SHP77 (cell line): ENCODE results near the gene NDUFB11.
"Not testable (repeated sequence)": the region's sequence is repeated elsewhere in the genome, so short reads cannot be mapped to it uniquely, and the experiment has no call there.

Experiments used
- DNase-seq, 2 experiments: peaks; one replicate each; lab custom pipeline; 2025; lab: John Stamatoyannopoulos, UW

The NDUFB11 gene

GRCh38 chrX:47146121-47146935, 1.8 kb upstream of the NDUFB11 start:
- no peak for DNase-seq

- no peak for DNase-seq
Measured at GRCh38 chrX:47145395-47146120, 1.1 kb upstream of the NDUFB11 start.

- peak in 1 of 2 experiments; percentile 32 for DNase-seq
Measured at GRCh38 chrX:47143894-47144625, 442 bp downstream of the NDUFB11 start.

GRCh38 chrX:47138171-47138570, 6.3 kb downstream of the NDUFB11 start:
- DNase-seq, result no peak

- DNase-seq, result not testable (repeated sequence)
Measured at GRCh38 chrX:47135650-47136049, 8.9 kb downstream of the NDUFB11 start.

GRCh38 chrX:47133493-47133892, 11.0 kb downstream of the NDUFB11 start:
- no peak for DNase-seq

- no peak for DNase-seq
Measured at GRCh38 chrX:47129899-47130358, 14.6 kb downstream of the NDUFB11 start.

- DNase-seq, result peak; percentile 73 to 90
Measured at GRCh38 chrX:47129157-47129898, 15.2 kb downstream of the NDUFB11 start.

- not testable (repeated sequence) for DNase-seq
Measured at GRCh38 chrX:47124466-47124865, 20.0 kb downstream of the NDUFB11 start.

- DNase-seq, result not testable (repeated sequence)
Measured at GRCh38 chrX:47116551-47117110, 27.9 kb downstream of the NDUFB11 start.

- DNase-seq, result no peak
Measured at GRCh38 chrX:47112316-47112954, 32.1 kb downstream of the NDUFB11 start.

GRCh38 chrX:47110936-47111615, 33.4 kb downstream of the NDUFB11 start:
- DNase-seq, result not testable (repeated sequence)

GRCh38 chrX:47101206-47101605, 43.3 kb downstream of the NDUFB11 start:
- no peak for DNase-seq

GRCh38 chrX:47098338-47099094, 46.0 kb downstream of the NDUFB11 start:
- no peak for DNase-seq

- DNase-seq, result no peak
Measured at GRCh38 chrX:47097018-47097417, 47.5 kb downstream of the NDUFB11 start.

GRCh38 chrX:47093860-47094259, 50.6 kb downstream of the NDUFB11 start:
- DNase-seq, result no peak

GRCh38 chrX:47093248-47093647, 51.3 kb downstream of the NDUFB11 start:
- DNase-seq, result no peak
